Activated T-cell treated with anti-CD3 and anti-CD28 coated beads for 48 hours (primary cell): Measurements from ENCODE around the gene RAPGEF2.
"Not testable (repeated sequence)": the region's sequence is repeated elsewhere in the genome, so short reads cannot be mapped to it uniquely, and the experiment has no call there.

Experiments
- DNase-seq: peaks from one replicate; pipeline ENCODE4 v3.0.0-alpha.2; 2020; ENCODE audit warnings: low read depth

Gene RAPGEF2

GRCh38 chr4:159369256-159369655 lies 266.4 kb downstream of the RAPGEF2 start:
- no peak for DNase-seq

DNA sequence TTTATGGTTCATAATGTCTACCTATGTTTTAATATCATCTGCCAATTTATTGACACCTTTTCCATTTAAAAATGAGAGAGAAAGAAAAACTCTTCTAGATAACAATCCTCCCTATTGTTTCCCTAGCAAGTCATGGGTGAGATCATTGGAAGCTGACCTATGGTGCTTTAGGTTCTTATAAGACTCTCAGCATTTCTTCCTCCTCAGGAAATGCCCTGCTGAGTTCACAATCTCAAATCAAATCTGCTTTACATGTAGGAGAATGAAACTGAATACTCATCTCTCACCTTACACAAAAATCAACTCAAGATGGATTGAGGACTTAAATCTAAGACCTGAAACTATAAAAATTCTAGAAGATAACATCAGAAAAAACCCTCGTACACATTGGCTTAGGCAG lies 267.4 kb downstream of the RAPGEF2 start:
- DNase-seq, result no peak

DNA sequence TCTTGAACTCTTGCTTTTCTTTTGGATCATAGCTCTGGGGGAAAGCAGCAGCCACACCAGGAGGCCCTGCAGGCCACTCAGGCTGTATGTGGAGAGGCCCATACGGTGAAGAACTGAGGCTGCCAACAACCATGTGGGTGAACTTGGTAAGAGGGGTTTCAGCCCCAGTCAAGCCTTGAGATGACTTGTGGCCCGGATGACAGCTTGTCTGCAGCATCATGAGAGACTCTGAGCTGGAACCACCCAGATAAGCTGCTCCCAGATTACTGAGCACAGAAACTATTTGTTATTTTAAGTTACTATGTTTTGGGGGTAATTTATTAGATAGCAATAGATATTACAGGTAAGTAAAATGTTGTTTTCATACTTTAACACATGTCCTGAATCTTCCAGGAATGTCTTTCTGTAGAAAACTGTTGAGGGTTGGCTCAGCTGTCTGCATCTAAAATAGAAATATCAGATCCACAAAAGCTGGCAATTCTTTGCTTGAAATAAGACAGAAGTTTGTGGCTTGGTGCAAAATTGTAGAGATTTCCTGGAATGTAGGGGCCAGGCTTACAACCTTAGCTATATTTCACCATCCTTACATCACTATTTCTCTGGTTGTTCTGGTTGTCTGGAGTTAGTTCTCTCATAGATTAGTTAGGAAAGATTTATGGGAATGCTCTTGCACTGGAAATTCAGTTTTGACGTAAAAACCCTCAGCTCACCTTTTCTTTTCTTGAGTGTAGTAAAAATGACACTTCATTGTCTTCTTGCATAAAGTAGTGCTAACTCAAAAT lies 272.1 kb downstream of the RAPGEF2 start:
- DNase-seq, result no peak

DNA sequence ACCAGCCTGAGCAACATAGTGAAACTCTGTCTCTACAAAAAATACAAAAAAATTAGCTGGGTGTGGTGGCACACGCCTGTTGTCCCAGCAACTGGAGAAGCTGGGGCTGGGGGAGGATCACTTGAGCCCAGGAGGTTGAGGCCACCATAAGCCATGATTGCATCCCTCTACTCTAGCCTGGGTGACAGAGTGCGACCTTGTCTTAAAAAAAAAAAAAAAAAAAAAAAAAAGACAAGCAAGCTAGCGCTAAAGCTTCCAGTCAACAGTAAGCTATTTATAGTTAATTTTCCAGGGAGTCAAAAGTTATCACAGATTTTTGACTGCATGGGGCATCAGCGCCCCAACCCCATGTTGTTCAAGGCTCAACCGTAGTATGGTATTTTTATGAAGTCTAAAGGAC lies 273.4 kb downstream of the RAPGEF2 start:
- DNase-seq, result no peak

DNA sequence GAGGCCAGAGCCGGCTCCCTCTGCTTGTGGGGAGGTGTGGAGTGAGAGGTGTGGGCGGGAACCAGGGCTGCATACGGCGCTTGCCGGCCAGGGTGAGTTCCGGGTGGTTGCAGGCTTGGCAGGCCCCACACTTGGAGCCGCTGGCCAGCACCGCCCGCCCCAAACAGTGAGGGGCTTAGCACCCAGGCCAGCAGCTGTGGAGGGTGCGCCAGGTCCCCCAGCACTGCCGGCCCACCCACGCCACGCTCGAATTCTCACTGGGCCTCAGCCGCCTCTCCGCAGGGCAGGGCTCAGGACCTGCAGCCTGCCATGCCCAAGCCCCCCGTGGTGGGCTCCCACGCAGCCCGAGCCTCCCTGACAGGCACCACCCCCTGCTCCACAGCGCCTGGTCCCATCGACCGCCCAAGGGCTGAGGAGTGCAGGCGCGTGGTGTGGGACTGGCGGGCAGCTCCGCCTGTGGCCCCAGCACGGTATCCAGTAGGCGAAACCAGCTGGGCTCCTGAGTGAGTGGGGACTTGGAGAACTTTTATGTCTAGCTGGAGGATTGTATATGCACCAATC lies 275.3 kb downstream of the RAPGEF2 start:
- no peak for DNase-seq

- not testable (repeated sequence) for DNase-seq
Observed at GRCh38 chr4:159379064-159379463, 276.2 kb downstream of the RAPGEF2 start.

DNA sequence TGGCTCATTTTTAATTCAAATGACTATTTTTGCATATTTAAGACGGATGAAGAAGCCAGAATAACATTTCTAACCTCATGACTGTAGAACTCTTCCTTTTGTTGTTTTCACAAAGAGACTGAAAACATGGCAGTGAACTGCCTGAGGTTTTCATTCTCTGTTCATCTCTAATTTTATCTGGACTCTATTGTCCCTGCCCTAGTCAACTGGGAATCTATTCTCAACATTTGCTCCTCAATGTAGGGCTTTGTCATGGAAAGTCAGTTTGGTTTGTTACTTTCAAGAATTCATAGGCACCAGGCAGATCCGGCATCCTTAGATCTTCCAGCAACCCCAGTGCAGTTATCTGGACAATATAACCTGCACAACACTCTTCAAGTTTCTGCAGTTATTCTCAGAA lies 277.0 kb downstream of the RAPGEF2 start:
- DNase-seq, result no peak

DNA sequence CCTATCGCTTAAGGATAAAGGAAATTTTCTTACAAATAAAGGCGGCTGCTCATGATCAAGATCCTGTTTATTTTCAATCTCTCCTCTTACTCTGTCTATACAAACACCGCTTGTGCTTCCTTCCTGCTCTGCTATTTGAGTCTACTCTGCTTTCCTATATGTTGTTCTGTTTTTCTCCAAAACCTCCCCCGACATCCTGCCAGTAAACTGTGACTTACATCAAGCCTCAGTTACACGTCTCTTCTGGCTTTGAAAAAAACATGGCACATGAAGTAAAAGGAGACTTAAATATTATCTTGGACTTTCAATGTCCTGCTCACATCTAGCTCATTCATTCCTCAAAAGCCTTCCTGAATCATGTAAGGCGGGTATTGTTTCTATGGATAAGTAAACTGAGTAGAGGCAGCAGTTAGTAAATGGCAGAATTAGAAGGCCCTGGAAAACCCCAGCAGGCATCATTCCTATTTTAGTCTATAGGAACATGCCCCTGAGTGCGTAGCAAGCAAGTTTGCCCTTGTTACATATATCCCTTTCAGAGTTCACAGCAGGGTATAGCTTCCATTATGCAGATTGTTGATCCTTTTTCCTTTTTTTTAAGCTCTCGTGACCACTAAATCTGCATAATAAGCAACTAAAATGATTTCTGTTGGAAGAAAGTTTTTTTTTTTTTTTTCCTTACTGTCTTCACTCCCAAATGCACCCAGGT lies 280.1 kb downstream of the RAPGEF2 start:
- no peak for DNase-seq

GRCh38 chr4:159383562-159383931 lies 280.7 kb downstream of the RAPGEF2 start:
- DNase-seq, result no peak

- no peak for DNase-seq
Observed at GRCh38 chr4:159384017-159384416, 281.1 kb downstream of the RAPGEF2 start.

- DNase-seq, result no peak
Observed at GRCh38 chr4:159384632-159385031, 281.8 kb downstream of the RAPGEF2 start.

DNA sequence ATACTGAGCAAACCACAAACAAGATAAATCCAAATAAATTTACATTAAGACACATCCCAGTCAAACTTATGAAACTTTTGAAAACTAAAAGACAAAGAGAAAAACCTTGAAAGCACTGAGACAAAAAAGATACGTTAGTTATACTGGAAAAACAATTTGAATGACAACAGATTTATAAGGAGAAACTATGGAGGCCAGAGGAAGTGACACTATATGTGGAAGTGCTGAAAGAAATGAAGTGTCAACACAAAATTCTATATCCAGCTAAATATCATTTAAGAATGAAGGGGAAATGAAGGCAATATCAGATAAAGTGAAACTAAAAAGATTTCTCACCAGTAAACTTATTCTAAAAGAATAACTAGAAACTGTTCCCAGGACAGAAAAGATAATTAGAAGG lies 283.7 kb downstream of the RAPGEF2 start:
- DNase-seq, result no peak

- DNase-seq, result no peak
Observed at GRCh38 chr4:159389756-159390155, 286.9 kb downstream of the RAPGEF2 start.

- no peak for DNase-seq
Observed at GRCh38 chr4:159390648-159391047, 287.8 kb downstream of the RAPGEF2 start.

GRCh38 chr4:159395693-159396092 lies 292.8 kb downstream of the RAPGEF2 start:
- no peak for DNase-seq

GRCh38 chr4:159396151-159396550 lies 293.3 kb downstream of the RAPGEF2 start:
- no peak for DNase-seq

DNA sequence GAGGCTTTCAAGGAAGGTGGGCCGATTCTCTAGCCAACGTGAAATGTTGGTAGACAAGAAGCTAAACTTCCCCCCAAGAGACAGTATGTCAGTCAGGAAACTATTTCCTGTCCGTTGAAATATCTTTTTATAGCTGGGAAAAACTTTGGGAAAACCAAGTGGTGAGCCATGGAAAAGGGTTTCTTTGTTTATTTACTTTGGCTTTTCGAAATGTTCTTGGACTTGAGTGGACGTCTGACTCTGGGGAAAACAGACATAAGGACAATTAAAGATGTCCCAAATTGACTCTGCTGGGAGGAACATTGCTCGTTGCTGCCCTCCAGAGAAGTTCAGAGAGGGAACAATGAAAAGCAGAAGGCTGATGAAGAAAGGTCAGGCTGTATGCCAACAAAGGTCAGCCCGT lies 295.4 kb downstream of the RAPGEF2 start:
- no peak for DNase-seq

GRCh38 chr4:159400558-159401225 lies 297.8 kb downstream of the RAPGEF2 start:
- no peak for DNase-seq

DNA sequence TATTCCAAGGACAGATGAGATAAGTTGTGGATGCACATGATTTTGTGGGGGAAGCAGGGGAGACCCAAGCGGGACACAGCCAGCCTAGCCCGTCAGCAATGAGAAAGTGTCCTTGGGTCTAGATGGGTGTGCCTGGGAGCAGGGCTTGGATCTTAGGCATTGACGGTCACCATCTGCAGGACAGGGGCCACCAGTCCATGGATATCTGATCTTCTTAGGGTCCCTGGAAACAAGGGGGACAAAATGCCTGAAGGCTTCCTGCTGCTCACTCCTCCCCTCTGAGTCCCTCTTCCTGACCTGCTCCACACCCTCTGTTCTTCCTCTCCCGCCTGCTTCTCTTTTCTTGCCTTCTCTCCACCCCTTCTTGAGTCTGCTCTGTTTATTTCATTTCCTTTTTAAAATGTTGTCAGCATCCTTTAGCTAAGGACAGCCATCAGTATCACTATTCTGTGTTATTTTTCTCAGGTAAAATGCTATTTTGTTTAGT lies 298.4 kb downstream of the RAPGEF2 start:
- DNase-seq, result no peak

DNA sequence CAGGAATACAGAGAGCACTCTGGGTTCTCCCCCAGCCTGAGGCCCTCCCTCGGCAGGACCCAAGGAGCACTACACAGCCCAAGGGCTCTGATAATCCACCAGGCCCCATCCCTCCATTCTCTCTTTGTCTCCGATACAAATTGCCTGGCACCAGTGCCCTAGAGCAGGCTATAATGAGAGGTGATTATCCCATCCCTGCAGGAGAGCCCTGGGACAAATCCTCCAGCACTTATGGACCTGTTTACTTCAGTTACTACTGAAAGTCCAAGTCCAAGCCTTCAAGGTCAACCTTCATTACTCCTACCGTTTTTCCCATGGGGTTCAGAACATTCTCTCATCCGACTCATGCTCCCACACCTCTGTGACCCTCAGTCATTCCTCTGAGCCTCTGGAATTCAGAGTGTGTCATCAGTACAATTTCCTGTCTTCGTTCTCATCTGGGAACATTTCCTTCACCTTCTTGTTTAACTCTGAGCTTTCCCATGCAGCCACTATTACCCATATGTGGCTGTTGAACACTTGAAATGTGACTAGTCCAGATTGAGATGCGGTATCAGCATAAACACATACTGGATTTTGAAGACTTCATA lies 299.0 kb downstream of the RAPGEF2 start:
- no peak for DNase-seq
